H9 (cell line): ENCODE measurements around the gene LRRC37A3. TPM values are rescaled to one million over a fixed set of nuclear protein-coding genes. Genes with fewer than 3 reads are reported as not detected.
"Not testable (repeated sequence)": the region's sequence is repeated elsewhere in the genome, so short reads cannot be mapped to it uniquely, and the experiment has no call there.

ENCODE experiments used
- DNase-seq: peaks from one replicate; pipeline ENCODE4 v3.0.0-alpha.2; 2017
- H2AFZ ChIP-seq: one replicate; pipeline ENCODE4 v1.6.1; 2013; ENCODE audit warnings: mild to moderate bottlenecking, low read length, control low read depth, moderate library complexity
- H2AK5ac ChIP-seq: 2 replicates; pipeline ENCODE4 v1.6.1; 2013; ENCODE audit warnings: low read length, control low read depth, mixed read lengths; ENCODE audit not compliant: insufficient read length
- H2BK120ac ChIP-seq: one replicate; pipeline ENCODE4 v1.6.1; 2013; ENCODE audit warnings: low read depth, mild to moderate bottlenecking, low read length, control low read depth, inconsistent platforms; ENCODE audit not compliant: poor library complexity, severe bottlenecking
- H2BK12ac ChIP-seq: 2 replicates; pipeline ENCODE4 v1.6.1; 2013; ENCODE audit warnings: low read length, control low read depth, mixed read lengths, low read depth; ENCODE audit not compliant: insufficient read length
- H2BK15ac ChIP-seq: 2 replicates; pipeline ENCODE4 v1.6.1; 2013; ENCODE audit warnings: low read depth, low read length, control low read depth
- H2BK20ac ChIP-seq: one replicate; pipeline ENCODE4 v1.6.1; 2013; ENCODE audit warnings: low read depth, mild to moderate bottlenecking, low read length, control low read depth, inconsistent platforms; ENCODE audit not compliant: poor library complexity, severe bottlenecking
- H2BK5ac ChIP-seq: 2 replicates; pipeline ENCODE4 v1.6.1; 2013; ENCODE audit warnings: low read length, control low read depth, mixed read lengths; ENCODE audit not compliant: insufficient read length
- H3K14ac ChIP-seq: 2 replicates; pipeline ENCODE4 v1.6.1; 2013; ENCODE audit warnings: low read length, control low read depth; ENCODE audit not compliant: insufficient read depth
- H3K18ac ChIP-seq: 2 replicates; pipeline ENCODE4 v1.6.1; 2013; ENCODE audit warnings: low read depth, mild to moderate bottlenecking, mixed read lengths, low read length, control low read depth; ENCODE audit not compliant: insufficient read length
- H3K23ac ChIP-seq: 2 replicates; pipeline ENCODE4 v1.6.1; 2013; ENCODE audit warnings: low read length, control low read depth, mixed read lengths, low read depth; ENCODE audit not compliant: insufficient read length
- H3K23me2 ChIP-seq: 2 replicates; pipeline ENCODE4 v1.6.1; 2013; ENCODE audit warnings: low read depth, mild to moderate bottlenecking, mixed read lengths, low read length, control low read depth; ENCODE audit not compliant: insufficient read length, poor library complexity, severe bottlenecking
- H3K27ac ChIP-seq: 2 replicates; pipeline ENCODE4 v1.5.1; 2013; ENCODE audit warnings: low read length, control low read depth, mixed read lengths, low read depth; ENCODE audit not compliant: insufficient read length
- H3K27me3 ChIP-seq: 2 replicates; pipeline ENCODE4 v1.6.1; 2013; ENCODE audit warnings: low read length, control low read depth, inconsistent platforms; ENCODE audit not compliant: insufficient read depth
- H3K4ac ChIP-seq: 2 replicates; pipeline ENCODE4 v1.6.1; 2013; ENCODE audit warnings: low read depth, mild to moderate bottlenecking, control low read depth, inconsistent platforms, low read length, moderate library complexity
- H3K4me1 ChIP-seq: 2 replicates; pipeline ENCODE4 v1.6.1; 2013; ENCODE audit warnings: low read length, control low read depth, inconsistent platforms; ENCODE audit not compliant: insufficient read depth
- H3K4me2 ChIP-seq: 2 replicates; pipeline ENCODE4 v1.6.1; 2013; ENCODE audit warnings: low read length, control low read depth, mixed read lengths; ENCODE audit not compliant: insufficient read length, insufficient read depth
- H3K56ac ChIP-seq: 2 replicates; pipeline ENCODE4 v1.6.1; 2013; ENCODE audit warnings: low read depth, mild to moderate bottlenecking, mixed read lengths, low read length, control low read depth; ENCODE audit not compliant: insufficient read length
- H3K79me1 ChIP-seq: 2 replicates; pipeline ENCODE4 v1.6.1; 2013; ENCODE audit warnings: low read depth, mild to moderate bottlenecking, moderate library complexity, low read length, control low read depth, inconsistent platforms; ENCODE audit not compliant: insufficient read depth, poor library complexity, severe bottlenecking
- H3K79me2 ChIP-seq: 2 replicates; pipeline ENCODE4 v1.6.1; 2013; ENCODE audit warnings: low read length, control low read depth, inconsistent platforms; ENCODE audit not compliant: insufficient read depth
- H3K9ac ChIP-seq: 2 replicates; pipeline ENCODE4 v1.6.1; 2013; ENCODE audit warnings: low read length, control low read depth, mixed read lengths; ENCODE audit not compliant: insufficient read length; ENCODE audit errors: extremely low read depth
- H3K9me3 ChIP-seq: one replicate; pipeline ENCODE4 v1.6.1; 2013; ENCODE audit warnings: low read depth, low read length, inconsistent platforms; ENCODE audit not compliant: control insufficient read depth
- H3T11ph ChIP-seq: one replicate; pipeline ENCODE4 v1.6.1; 2013; ENCODE audit warnings: mild to moderate bottlenecking, low read length, control low read depth, inconsistent platforms
- H4K20me1 ChIP-seq: one replicate; pipeline ENCODE4 v1.6.1; 2013; ENCODE audit not compliant: control insufficient read depth, insufficient read length, insufficient read depth
- H4K5ac ChIP-seq: 2 replicates; pipeline ENCODE4 v1.6.1; 2013; ENCODE audit warnings: low read depth, mild to moderate bottlenecking, mixed read lengths, low read length, control low read depth; ENCODE audit not compliant: insufficient read length
- H4K8ac ChIP-seq: replicated peaks from 2 replicates; pipeline ENCODE4 v1.6.1; 2013; ENCODE audit warnings: low read length, control low read depth, mixed read lengths, low read depth; ENCODE audit not compliant: insufficient read length
- H4K91ac ChIP-seq: 2 replicates; pipeline ENCODE4 v1.6.1; 2013; ENCODE audit warnings: low read depth, mild to moderate bottlenecking, moderate library complexity, mixed read lengths, low read length, control low read depth; ENCODE audit not compliant: insufficient read length
- H3K27ac Mint-ChIP-seq, 3 experiments: 2 replicates in 2 of 3; 3 replicates in 1 of 3; pipeline ENCODE4 v1.8.0; 2020 to 2021; ENCODE audit warnings: mixed read lengths in 3 of 3, mild to moderate bottlenecking in 1 of 3, moderate library complexity in 1 of 3
- H3K27me3 Mint-ChIP-seq: 2 replicates; pipeline ENCODE4 v1.8.0; 2021; ENCODE audit warnings: low read depth, mild to moderate bottlenecking, moderate library complexity, mixed read lengths
- H3K36me3 Mint-ChIP-seq, 3 experiments: 2 replicates in 2 of 3; 3 replicates in 1 of 3; pipeline ENCODE4 v1.8.0; 2020 to 2021; ENCODE audit warnings: low read depth in 3 of 3, mixed read lengths in 3 of 3; ENCODE audit not compliant: insufficient read depth in 1 of 3
- H3K4me1 Mint-ChIP-seq, 2 experiments: 2 replicates each; pipeline ENCODE4 v1.8.0; 2020; ENCODE audit warnings: mixed read lengths in 2 of 2
- H3K4me3 Mint-ChIP-seq, 2 experiments: 2 replicates in 1 of 2; 3 replicates in 1 of 2; pipeline ENCODE4 v1.8.0; 2020 to 2021; ENCODE audit warnings: mild to moderate bottlenecking in 2 of 2, mixed read lengths in 2 of 2, moderate library complexity in 1 of 2
- H3K9me3 Mint-ChIP-seq, 2 experiments: 2 replicates in 1 of 2; 3 replicates in 1 of 2; pipeline ENCODE4 v1.8.0; 2020; ENCODE audit warnings: mild to moderate bottlenecking in 2 of 2, mixed read lengths in 2 of 2, moderate library complexity in 1 of 2
- WGBS: extraction: QIAGEN DNeasy Blood & Tissue Kit; methylation state at CpG from one replicate; pipeline ENCODE4 v1.1.7; 2013; ENCODE audit warnings: missing lambda C conversion rate, low lambda C conversion rate, mixed read lengths; ENCODE audit not compliant: insufficient read length; ENCODE audit errors: extremely low coverage; 5-methylcytosine and 5-hydroxymethylcytosine counted together
- total RNA-seq: library from RNA; stranded (reverse); gene quantifications from 2 replicates; pipeline ENCODE4 v1.2.1, GENCODE V29; 2021
- TF ChIP-seq, protein P1 (sequence below): fragments of 200-600 bp; sonication (generic); conservative IDR thresholded peaks from 3 replicates; pipeline ENCODE4 v1.8.0; 2021; ENCODE audit warnings: antibody characterized with exemption, mild to moderate bottlenecking

The LRRC37A3 gene
- total RNA-seq, 1 experiment from 2014 or later: 5.4 TPM

GRCh38 chr17:64965873-64966287 is 46.6 kb upstream of the LRRC37A3 start:
- H3K23ac ChIP-seq, H3K4ac ChIP-seq, H3K9me3 Mint-ChIP-seq, H3K27ac ChIP-seq, H3K56ac ChIP-seq, H3K9ac ChIP-seq, H3K27me3 ChIP-seq, H3K27ac Mint-ChIP-seq, H4K91ac ChIP-seq, H3K79me2 ChIP-seq, H3K79me1 ChIP-seq, H3K23me2 ChIP-seq, H2BK15ac ChIP-seq, H2BK12ac ChIP-seq, H2BK120ac ChIP-seq, H4K20me1 ChIP-seq, H3K9me3 ChIP-seq, H2BK20ac ChIP-seq, H2AK5ac ChIP-seq, H3K18ac ChIP-seq, H3K36me3 Mint-ChIP-seq, H2AFZ ChIP-seq, H4K8ac ChIP-seq, H3K4me1 ChIP-seq, H3T11ph ChIP-seq, H3K4me2 ChIP-seq, H4K5ac ChIP-seq, H2BK5ac ChIP-seq: not testable (repeated sequence)
- DNase-seq: peak; percentile 76
- Mint-ChIP-seq H3K27me3 (peaks cover 24% of the 10 kb centered on the region), H3K4me3 (peak overlapping the region; percentile 63 to 70; a peak in 4 of 5 replicates), H3K4me1 (peaks cover 0 to 15% of the 10 kb centered on the region in 2 experiments; a peak in 2 of 4 replicates)
- peak overlapping the region; percentile 75; the same call in 1 of the 2 replicates for H3K14ac ChIP-seq
- TF ChIP-seq, protein P1, sequence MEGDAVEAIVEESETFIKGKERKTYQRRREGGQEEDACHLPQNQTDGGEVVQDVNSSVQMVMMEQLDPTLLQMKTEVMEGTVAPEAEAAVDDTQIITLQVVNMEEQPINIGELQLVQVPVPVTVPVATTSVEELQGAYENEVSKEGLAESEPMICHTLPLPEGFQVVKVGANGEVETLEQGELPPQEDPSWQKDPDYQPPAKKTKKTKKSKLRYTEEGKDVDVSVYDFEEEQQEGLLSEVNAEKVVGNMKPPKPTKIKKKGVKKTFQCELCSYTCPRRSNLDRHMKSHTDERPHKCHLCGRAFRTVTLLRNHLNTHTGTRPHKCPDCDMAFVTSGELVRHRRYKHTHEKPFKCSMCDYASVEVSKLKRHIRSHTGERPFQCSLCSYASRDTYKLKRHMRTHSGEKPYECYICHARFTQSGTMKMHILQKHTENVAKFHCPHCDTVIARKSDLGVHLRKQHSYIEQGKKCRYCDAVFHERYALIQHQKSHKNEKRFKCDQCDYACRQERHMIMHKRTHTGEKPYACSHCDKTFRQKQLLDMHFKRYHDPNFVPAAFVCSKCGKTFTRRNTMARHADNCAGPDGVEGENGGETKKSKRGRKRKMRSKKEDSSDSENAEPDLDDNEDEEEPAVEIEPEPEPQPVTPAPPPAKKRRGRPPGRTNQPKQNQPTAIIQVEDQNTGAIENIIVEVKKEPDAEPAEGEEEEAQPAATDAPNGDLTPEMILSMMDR: peak; percentile 45; the same call in 2 of the 3 replicates
- WGBS: no CpG with 5 or more reads among the region's 35 CpGs

DNA sequence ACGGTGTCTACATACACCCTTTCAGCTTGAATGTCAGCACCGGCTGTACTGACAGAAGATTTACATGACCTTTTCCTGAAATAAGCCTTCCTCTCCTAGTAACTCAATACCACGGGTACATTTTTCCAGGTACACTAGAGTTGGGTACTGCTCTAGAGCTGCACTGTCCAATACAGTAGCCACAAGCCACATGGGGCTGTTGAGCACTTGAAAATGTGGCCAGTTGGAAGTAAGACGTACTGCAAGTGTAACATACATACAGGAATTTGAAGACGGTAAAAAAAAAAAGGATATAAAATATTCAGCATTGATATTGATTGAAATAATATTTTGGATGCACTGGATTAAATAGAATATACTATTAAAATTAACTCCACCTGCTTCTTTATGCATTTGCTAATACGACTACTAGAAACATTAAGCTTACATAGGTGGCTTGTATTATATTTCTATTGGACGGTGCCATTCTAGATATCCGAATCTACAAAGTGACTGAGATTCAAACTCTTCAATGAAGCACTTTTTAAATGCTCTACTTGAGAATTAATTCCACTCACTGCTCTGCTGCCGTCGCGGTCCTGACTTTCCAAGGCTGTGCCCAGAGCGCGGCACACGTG is 46.1 kb upstream of the LRRC37A3 start:
- not testable (repeated sequence) for H2BK5ac ChIP-seq, H2BK20ac ChIP-seq, H3K4me2 ChIP-seq, H4K20me1 ChIP-seq, H3K4ac ChIP-seq, H4K91ac ChIP-seq, H3K23me2 ChIP-seq, H4K5ac ChIP-seq, H3K27ac ChIP-seq, H3K18ac ChIP-seq, H2BK120ac ChIP-seq, H3K9me3 ChIP-seq, H3K4me1 ChIP-seq, H3K9ac ChIP-seq, H3K9me3 Mint-ChIP-seq, H2BK15ac ChIP-seq, H3K36me3 Mint-ChIP-seq, H3T11ph ChIP-seq, H2AFZ ChIP-seq, H3K79me1 ChIP-seq, H3K56ac ChIP-seq, H3K79me2 ChIP-seq, H2AK5ac ChIP-seq, H3K23ac ChIP-seq, H2BK12ac ChIP-seq, H3K27me3 ChIP-seq, DNase-seq, H3K27ac Mint-ChIP-seq, H4K8ac ChIP-seq
- peak overlapping the region; percentile 75; the same call in 1 of the 2 replicates for H3K14ac ChIP-seq
- no CpG with 5 or more reads among the region's 14 CpGs for whole genome bisulfite sequencing
- H3K27me3 Mint-ChIP-seq: peaks cover 24% of the 10 kb centered on the region
- peaks cover 0 to 15% of the 10 kb centered on the region in 2 experiments; a peak in 2 of 4 replicates for H3K4me1 Mint-ChIP-seq
- H3K4me3 Mint-ChIP-seq: peak overlapping the region; percentile 63 to 70; a peak in 4 of 5 replicates
